GM19238 (cell line): ENCODE measurements around the gene NKAIN2.
"Not testable (repeated sequence)": the region's sequence is repeated elsewhere in the genome, so short reads cannot be mapped to it uniquely, and the experiment has no call there.

ENCODE experiments used
- DNase-seq: peaks from one replicate; pipeline ENCODE4 v3.0.0; 2011; ENCODE audit warnings: low spot score; ENCODE audit not compliant: insufficient read length

The NKAIN2 gene

DNA sequence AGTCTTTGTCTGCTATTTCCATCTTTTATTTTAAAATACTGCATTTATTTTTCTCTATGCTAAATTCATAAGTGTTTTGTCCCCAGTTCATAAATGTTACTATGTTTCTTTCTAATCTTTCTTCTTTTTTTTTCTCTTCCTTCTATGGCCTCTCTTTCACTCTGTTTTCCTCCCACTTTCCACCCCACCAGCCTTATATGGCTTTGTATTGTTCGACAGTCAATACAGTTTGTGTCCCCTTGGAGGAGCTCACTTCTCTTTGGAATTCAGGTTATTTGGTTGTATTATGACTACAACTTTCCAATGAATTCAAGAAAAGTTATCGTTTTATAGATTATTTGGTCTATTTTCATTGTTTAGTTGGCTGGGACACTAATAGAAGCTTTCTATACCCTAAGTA lies 393.5 kb downstream of the NKAIN2 start:
- no peak for DNase-seq

DNA sequence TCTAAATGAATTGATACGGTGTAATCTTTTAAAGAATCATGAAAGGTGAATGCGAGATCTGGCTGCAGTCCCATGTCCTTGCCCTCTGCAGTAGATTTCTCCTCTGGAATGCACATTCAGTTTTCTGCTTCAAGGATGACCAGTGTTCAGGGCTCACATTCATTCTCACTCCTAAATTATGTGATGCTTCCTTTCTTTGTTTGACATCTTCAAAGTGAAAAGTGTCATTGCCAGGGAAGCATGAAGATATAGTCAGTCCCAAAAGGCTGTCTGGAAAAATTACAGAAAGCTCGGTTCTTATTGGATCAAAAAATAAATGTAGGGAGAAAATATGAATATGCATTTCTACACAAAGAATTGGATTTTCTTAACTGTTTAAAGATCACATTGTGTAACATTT lies 395.6 kb downstream of the NKAIN2 start:
- no peak for DNase-seq

DNA sequence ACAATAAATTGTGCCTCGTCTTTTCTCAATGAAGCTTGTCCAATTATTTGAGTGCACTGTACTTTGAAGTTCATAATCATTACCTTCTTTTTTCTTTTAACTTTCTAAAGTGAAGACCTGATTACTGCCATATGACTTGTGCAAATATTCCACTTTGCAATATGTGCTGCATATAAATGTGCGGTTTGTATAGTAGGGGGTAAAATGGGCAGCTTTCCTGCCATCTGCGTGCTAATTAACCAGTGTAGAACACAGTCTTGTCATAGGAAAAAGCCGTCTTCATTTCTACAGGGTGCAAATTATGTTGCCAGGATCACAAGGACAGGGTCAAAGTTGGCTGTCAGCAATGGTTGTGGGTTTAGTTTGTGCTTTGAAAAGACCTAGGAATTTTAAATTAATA lies 397.0 kb downstream of the NKAIN2 start:
- no peak for DNase-seq

DNA sequence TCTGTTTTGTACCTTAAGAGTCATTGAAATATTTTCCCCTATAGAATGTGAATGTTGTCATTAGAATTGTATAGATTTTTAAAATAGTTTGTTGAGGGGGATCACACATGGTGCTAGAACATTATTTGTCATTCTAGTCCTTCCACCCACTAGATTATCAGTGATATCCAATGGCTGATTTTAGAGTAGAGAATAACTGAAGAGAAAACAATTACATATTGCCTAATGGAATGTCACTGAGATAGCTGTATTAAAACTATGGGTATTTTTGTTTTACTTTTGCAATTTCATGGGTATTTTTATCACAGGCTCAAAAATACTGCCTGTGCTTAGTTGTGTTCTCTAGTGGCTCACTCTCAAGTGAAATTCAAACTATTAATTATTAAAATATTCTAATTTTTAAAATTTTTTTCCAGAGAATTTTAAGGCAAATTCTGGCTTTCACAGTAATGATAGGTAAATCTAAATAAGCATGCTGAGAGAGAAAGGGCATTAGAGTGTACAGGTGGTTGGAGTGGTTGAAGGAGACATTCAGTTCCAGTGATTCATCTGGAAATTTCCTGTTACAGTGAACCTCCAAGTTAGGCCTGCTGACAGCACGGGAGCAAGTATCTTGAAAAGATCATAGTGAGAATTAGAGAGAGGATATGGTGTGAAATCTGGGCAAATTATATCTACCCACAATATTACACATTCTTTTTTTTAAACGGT lies 399.6 kb downstream of the NKAIN2 start:
- DNase-seq, result no peak

DNA sequence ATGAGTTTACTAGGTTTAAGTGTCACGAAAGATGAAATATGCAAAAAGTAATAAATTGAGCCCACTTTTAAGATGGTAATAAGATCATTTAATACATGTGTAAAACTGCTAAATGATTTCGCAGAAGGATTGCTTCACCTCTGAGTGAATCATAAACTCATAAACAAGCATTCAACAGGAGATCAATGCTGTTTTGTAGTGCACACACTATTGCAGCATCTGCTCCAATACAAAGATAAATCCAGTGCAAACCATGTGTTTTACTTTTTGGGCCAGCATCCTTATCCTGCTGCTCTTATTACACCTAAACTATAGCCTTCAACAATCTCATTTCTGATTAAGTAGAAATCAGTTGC lies 400.1 kb downstream of the NKAIN2 start:
- DNase-seq, result no peak

DNA sequence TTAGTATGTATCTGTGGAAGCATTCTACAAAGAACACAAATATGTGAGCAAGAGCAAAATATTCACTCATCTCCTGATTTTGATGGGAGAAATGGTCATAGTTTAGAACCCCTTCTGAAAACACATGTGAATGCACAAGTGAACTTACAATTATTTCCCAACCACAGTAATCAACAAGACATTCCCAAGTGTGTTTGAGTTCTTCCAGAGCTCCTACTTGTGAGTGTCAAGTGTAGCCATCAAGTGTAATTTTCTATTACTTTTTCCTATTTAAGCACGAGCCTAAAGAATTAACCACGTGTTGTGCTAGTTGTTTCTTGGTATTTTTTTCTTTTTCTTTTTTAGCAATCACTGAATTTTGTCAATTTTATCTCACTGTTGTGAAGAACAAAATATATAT lies 402.3 kb downstream of the NKAIN2 start:
- DNase-seq, result no peak

DNA sequence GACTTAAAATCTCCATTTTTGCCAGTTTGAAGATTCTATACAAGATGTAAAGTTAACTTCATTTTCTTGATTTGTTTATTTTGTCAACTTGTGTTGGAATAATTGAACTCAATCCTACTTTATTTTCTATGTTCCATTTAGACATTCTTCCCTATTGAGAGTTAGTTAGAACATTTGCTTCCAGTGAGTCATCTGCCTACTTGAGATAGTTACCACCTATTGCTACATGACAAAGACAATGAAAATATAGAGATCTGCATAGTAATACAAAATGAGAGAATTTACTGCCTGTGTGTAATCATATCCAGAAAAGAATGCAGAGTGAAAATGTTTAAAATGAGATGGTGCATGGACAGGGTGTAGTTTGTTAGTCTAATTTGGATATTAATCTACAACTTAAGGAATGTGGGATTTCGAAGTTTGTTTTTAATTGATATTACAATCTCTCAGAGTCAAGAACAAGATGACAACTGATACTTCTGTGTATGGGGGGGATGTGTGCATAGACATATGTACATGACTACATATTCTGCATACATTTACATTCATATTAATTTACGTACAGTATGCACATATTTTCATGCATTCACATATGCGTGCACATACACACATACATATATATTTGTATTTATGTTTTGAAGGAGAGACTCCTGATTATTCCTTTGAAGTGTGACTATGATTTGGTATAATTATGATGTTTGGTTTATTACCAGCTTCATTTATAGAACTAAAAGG lies 420.1 kb downstream of the NKAIN2 start:
- DNase-seq, result no peak

DNA sequence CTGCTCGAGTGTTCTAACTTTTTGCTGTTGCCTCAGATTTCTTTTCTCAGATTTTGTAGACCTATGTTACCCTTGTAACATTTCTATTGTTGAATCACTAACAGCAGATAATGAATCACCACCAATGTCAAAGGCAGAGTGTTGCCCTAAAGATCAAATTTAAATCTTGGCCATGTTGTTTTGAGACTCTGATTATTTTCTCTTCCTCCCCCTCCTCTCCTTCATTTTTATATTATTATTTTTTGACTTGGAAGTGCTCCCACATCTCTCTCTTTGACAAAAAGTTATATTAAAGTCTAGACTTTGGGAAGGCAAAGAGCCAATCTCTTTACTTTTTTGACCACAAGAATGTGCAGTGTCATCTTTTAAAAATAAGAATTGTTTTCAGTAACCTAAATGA lies 422.7 kb downstream of the NKAIN2 start:
- DNase-seq, result no peak

DNA sequence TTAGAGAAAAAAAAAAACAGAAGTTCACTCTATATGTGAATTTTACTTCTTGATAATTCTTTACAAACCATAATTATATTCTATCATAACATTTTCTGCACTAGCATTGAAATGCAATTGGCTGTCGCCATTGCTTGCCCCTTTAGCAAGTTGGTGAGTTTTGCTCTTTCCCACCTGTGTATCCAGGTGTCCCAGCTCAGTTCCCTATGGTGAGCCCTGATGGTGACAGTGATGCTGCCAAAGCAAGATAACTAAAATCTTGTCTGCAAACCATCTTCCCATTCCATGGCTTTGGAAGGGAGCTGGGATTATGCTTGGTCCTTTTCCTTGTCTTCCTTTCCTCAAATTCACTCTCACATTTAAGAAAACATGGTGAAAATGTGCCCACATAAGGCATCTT lies 429.6 kb downstream of the NKAIN2 start:
- no peak for DNase-seq

DNA sequence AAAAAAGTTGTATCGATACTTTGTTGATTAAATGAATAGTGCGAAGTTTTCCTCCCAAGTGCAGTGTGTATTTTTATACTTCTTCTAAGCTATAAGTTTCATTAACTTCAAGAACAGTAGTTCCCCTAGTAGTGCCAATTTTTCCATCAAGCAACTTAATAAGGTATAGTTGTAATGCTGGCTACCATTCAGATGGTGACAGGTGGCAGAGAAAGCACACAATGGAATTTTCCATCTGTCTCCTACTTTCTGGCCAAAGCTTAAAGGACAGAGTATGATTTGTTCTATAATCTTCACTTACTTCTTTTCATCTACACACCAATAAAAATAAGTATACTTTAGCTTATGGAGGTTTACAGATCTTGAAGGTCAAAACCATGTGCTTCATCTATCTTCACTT lies 431.1 kb downstream of the NKAIN2 start:
- no peak for DNase-seq

DNA sequence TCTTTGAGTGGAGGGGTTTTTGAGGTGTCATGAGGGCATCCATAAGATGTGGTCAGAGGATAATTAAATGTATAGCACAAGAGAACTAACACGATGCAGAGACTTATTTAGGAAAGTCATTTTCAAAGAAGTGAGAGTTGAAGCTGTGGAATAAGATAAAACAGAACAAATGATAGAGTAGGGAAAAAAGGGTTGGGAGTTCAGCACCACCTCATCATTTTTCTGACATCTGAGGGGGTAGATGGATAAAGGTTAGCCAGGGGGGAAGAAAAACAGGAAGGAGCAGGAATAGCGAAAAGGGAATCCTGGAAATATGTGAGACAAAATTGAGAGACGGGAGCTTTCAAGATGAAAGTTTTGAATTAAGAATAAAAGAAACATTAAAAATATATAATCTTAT lies 434.2 kb downstream of the NKAIN2 start:
- DNase-seq, result no peak

DNA sequence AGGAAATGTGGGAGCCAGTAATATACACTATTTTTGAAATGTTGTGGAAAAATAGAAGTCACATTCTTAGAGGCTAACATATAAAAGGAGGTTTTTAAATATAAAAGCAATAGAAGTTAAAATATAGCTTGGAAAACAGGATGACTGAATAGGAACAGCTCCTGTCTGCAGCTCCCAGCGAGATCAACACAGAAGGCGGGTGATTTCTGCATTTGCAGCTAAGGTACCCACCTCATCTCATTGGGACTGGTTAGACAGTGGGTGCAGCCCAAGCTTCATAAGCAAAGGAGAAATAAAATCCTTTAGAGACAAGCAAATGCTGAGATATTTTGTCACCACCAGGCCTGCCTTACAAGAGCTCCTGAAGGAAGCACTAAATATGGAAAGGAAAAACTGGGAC lies 434.7 kb downstream of the NKAIN2 start:
- DNase-seq, result not testable (repeated sequence)

DNA sequence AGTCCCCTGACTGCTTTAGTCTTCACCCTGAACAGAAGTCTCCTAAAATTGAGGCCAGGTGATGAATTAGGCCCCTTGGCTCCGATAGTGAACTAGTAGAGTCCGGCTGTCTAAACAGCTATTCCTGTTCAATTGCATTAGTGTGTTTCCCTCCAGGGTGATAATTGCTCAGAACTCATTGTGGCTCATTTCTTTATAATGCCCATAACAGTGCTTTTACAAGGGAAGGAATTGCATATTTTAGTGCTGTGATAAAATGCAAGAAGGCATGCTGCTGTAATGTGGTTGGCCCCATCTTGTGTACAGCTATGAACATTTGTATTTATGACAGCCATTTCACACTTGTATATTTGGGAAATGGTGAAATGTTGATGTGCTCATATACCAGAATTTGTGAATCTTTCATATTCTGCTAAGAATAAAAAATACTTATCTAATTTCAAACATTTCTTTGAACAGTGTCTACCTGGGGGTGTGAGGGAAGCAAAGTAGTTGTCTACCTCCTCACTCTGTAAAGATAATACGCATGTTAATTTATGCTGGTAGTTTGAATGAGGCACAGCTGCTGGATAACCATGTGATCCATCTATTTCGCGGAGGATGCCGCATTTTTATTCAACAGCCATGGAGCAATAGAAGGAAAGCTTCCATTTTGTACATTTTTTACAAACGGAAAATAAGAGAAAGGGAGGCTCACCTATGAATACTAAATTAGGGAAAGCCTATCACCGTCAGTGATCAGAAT lies 451.4 kb downstream of the NKAIN2 start:
- DNase-seq, result no peak

DNA sequence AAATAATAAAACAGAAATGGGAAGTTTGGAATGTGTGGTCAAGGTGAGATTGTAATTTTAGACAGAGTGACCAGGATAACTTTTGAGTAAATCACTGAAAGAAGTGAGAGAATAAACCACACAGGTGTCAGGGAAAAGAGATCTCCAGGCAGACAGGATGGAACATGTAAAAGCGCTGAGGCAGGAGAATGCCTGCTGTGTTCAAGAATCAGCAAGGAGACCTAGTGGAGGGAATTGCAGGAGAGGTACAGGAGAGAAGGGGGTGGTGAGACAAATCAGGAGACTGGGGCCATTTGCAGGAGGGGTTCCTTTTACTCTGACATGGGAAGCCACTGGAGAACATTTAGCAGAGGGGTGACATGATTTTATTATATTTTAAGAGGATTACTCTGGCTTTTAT lies 456.7 kb downstream of the NKAIN2 start:
- no peak for DNase-seq

DNA sequence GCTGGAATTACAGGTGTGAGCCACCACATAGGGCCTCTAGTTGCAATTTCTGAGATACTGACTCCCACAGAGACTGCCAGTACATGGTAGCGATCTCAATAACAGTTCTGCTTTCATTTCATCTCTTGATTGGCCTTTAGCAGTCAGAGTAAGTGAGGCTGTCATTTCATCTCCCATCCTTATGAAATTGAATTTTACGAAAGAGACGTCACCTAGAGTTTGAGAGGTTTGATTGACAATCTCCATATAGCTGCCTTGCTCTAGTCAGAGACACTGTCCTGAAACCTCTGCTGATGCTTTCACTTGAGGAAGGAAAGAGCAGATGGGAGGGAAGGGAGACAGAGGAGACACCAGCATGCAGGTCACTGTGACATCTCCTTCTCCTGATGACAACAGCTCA lies 466.1 kb downstream of the NKAIN2 start:
- DNase-seq, result no peak

DNA sequence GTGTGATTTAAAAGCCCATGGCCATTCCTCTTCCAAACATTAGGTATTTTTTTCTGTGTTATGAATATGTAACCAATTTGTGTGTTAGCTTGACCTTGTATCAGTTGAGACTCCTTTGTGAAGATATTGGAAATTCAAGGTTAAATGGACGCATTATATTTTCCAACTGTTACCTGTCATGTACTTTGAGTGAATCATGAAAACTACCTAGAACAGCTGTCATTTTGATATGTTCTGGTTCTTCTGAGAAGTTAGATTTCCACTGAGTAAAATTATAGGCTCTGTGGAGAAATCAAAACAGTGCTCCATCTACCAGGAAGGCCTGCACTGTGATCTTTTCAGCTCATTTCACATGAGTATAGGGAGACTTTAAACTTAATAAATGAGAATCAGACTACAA lies 470.0 kb downstream of the NKAIN2 start:
- no peak for DNase-seq

DNA sequence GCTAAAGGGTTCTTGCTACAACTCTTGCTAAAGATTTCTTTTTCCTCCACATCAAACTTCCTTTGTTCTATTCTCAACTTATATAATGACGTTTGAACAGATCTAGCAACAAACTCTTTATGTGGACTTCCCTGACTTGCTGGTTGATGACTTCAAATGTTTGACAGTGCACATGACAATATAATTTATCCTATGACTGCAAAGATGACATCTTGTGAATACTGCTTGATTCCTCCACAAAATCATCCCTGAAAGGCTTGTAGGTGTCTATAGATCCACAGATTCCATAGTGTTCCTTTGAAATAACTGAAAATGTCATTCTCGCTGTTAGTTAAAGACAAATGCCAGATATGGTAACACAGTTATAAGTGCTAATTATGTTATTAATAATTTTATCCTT lies 478.9 kb downstream of the NKAIN2 start:
- DNase-seq, result no peak

DNA sequence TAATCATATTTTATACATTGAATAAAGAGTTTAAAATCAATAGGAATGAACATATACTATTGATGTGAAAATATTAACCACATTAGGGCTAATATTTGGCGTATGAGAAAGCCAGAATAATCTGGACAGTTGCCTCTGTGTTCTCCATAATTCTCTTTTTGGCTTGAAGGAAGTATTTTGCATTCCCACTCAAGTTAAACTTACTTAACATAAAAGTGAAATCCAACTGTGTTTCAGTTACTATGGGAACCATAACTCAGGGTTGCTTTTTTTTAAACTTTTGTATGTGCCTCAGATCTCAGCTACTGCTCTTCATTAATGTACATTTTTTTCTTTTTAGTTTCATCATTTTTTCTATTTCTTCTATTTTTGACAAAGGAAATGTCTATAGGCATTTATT lies 479.8 kb downstream of the NKAIN2 start:
- DNase-seq, result no peak

DNA sequence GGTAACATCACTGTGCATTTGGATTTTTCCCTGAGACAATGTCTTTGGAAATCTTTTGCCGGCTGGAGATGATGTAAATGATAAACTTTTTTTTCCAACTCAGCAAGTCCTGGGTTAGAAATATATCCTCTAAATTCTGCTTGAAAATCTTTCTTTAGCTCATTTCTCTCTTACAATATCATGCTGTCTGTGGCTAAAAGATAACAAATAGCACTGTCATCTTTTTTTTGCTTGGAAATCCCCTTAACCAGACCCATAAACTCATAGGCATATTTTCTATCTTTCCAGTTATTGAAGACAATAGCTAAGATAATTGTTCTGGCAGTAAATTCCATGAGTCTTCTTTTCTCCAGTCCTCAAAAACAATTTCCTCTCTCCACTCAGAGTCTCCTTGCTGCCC lies 481.5 kb downstream of the NKAIN2 start:
- DNase-seq, result no peak

DNA sequence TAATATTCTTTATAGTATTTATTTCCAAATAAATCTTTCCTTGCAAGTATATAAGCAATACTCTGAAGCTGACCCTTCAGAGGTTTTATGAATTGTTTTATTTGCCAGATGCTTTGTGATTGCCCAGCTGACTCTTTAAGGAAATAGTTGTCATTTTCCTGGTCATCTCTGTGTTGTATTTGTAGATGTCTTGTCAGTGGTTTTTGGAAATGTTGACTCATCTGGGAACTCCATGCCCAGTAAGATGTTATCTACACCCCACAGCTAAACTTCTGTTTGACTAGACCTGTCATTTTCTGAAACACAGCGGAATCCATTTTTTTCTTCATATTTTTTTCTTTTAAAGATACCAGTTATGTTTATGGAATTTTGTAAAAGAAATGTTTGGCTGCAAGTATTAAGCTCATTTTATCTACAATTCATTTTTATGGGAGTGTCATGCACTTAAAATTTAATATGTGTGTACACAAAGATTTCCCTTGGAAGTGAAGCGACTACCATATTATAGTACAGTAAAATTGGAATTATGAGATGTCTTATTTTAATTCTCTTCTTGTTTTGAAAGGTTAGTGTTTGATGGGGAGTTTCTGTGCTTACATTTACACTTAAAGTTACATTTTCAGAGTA lies 491.0 kb downstream of the NKAIN2 start:
- DNase-seq, result no peak

DNA sequence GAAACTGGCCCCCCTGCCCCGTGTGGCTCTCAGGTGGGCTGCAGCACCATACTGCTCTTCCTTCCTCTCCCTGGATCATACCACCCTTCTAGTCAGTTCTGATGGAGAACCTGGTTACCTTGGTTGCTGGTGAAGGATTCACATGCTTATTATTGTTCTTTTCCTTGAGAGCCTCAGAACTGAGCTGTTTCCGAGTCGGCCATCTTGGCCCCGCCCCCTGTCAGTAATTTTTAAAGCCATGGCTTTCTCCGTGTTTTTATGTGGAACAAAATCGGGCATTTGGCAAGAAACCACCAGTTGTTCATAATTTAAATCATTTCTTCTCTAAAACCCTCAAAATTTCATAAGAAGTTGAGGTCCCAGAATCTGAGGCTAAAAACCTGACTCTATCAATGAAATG lies 493.8 kb downstream of the NKAIN2 start:
- DNase-seq, result no peak

DNA sequence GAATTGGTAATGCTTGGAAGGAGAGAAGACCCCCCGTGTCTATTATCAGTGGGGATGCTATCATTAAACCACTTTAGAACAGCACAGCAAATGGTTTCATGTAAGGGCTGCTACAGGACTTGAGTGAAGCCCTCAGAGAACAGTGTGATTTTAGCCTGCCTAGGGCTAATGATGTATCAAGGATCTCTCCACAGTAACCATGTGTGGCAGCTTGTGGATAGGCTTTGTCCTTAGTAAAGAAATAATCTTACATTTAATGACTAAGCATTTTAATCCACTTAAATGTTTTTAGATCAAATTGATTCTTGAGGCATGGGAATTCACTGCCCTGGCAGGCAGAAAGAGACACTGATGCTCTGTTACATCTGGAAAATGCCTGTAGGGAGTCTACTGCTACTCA lies 495.1 kb downstream of the NKAIN2 start:
- no peak for DNase-seq
